GM12878 (cell line): ENCODE results near the gene PLCG2. TPM values are rescaled to one million over a fixed set of nuclear protein-coding genes. Genes with fewer than 3 reads are reported as not detected.
"Not testable (repeated sequence)": the region's sequence is repeated elsewhere in the genome, so short reads cannot be mapped to it uniquely, and the experiment has no call there.

ENCODE experiments used
- ATAC-seq: fragments of 200-7000 bp; cut with Tn5 transposase; 3 replicates; pipeline ENCODE4 v1.9.1; 2020; ENCODE audit warnings: mild to moderate bottlenecking, moderate library complexity
- BruUV-seq: library from RNA; stranded (reverse); fragments of 400-500 nt; replicated peaks from 2 replicates; lab custom pipeline; 2021; lab: Mats Ljungman, UMichigan
- CTCF ChIA-PET: fragments of 300-600 bp; sonication (Branson Sonifier 250); formaldehyde crosslinking; extraction: SDS; loops from one replicate; lab custom pipeline; 2021; ENCODE audit warnings: inconsistent platforms; lab: Yijun Ruan, JAX
- POLR2A ChIA-PET: fragments of 350-600 bp; formaldehyde crosslinking; extraction: SDS; loops from one replicate; lab custom pipeline; 2021; ENCODE audit warnings: inconsistent platforms; lab: Charles Lee
- RAD21 ChIA-PET: fragments of 300-600 bp; sonication (Branson Sonifier 250); formaldehyde crosslinking; loops from one replicate; lab custom pipeline; 2023; ENCODE audit warnings: antibody characterized with exemption; ENCODE audit not compliant: unreplicated experiment; lab: Charles Lee
- SMC1A ChIA-PET: fragments of 300-600 bp; sonication (Branson Sonifier 250); formaldehyde crosslinking; loops from one replicate; lab custom pipeline; 2023; ENCODE audit not compliant: unreplicated experiment, uncharacterized antibody; lab: Charles Lee
- DNase-seq: peaks from one replicate; pipeline ENCODE4 v3.0.0-alpha.2; 2011; ENCODE audit warnings: low read depth, low spot score
- FAIRE-seq: peaks from 3 replicates; lab custom pipeline; 2011; peaks lifted over from hg19 to GRCh38; lab: Jason Lieb, UNC
- H2AFZ ChIP-seq: 2 replicates; pipeline ENCODE4 v1.6.0; 2011; ENCODE audit warnings: low read depth, low read length, control low read depth; ENCODE audit not compliant: control insufficient read depth
- H3K27ac ChIP-seq: 2 replicates; pipeline ENCODE4 v1.5.1; 2011; ENCODE audit warnings: control low read depth; ENCODE audit not compliant: control insufficient read depth, insufficient read depth
- H3K27me3 ChIP-seq, 2 experiments: replicated peaks in 1 of 2; 2 replicates each; pipeline versions ENCODE4 v1.6.0 to v1.6.1; 2011; ENCODE audit warnings: low read length in 1 of 2; ENCODE audit not compliant: control insufficient read depth in 2 of 2, insufficient read depth in 2 of 2
- H3K36me3 ChIP-seq, 2 experiments: 2 replicates each; pipeline ENCODE4 v1.5.1; 2011; ENCODE audit warnings: low read length in 1 of 2; ENCODE audit not compliant: control insufficient read depth in 2 of 2, insufficient read depth in 2 of 2
- H3K4me1 ChIP-seq: 2 replicates; pipeline ENCODE4 v1.6.1; 2011; ENCODE audit warnings: mild to moderate bottlenecking, low read length, moderate library complexity, mixed read lengths; ENCODE audit not compliant: control insufficient read depth, insufficient read depth
- H3K4me2 ChIP-seq: 2 replicates; pipeline ENCODE4 v1.6.0; 2011; ENCODE audit warnings: control low read depth; ENCODE audit not compliant: control insufficient read depth, insufficient read depth
- H3K4me3 ChIP-seq: fragments of 200-600 bp; sonication (generic); 2 replicates; pipeline ENCODE4 v1.5.1; 2016
- H3K79me2 ChIP-seq: 2 replicates; pipeline ENCODE4 v1.6.0; 2011; ENCODE audit warnings: low read length; ENCODE audit not compliant: control insufficient read depth, insufficient read depth
- H3K9ac ChIP-seq: 2 replicates; pipeline ENCODE4 v1.8.0; 2011; ENCODE audit warnings: low read length, control low read depth, mixed read lengths; ENCODE audit not compliant: control insufficient read depth, insufficient read depth
- H3K9me3 ChIP-seq: replicated peaks from 3 replicates; pipeline ENCODE4 v1.5.1; 2011; ENCODE audit warnings: mild to moderate bottlenecking, low read length; ENCODE audit not compliant: control insufficient read depth, insufficient read depth
- H4K20me1 ChIP-seq: 2 replicates; pipeline ENCODE4 v1.6.0; 2011; ENCODE audit not compliant: control insufficient read depth, insufficient read depth
- BHLHE40 ChIP-seq, 2 experiments: fragments of 450-650 bp in 1 of 2; IDR thresholded peaks; 2 replicates each; pipeline ENCODE4 v1.6.1; 2011 to 2017; ENCODE audit warnings: low read depth in 2 of 2, borderline replicate concordance in 1 of 2, improper control_type of control experiment in 1 of 2, low read length in 1 of 2, mild to moderate bottlenecking in 1 of 2
- WGBS: methylation state at CpG from one replicate; pipeline ENCODE4 v1.1.6; 2016; ENCODE audit warnings: low lambda C conversion rate; ENCODE audit not compliant: insufficient replicate concordance, insufficient coverage; ENCODE audit errors: missing lambda C conversion rate; 5-methylcytosine and 5-hydroxymethylcytosine counted together
- in situ Hi-C: fragments of 300-500 bp; cut with MboI; formaldehyde crosslinking; loops from 9 replicates; pipeline ENCODE4 v1.14.3; 2018; ENCODE audit warnings: mixed read lengths
- intact Hi-C: fragments of 100-400 bp; cut with micrococcal nuclease; formaldehyde crosslinking; loops from one replicate; pipeline ENCODE4 v1.14.2; 2022; ENCODE audit not compliant: unreplicated experiment
- polyA plus RNA-seq, 11 experiments: library from polyadenylated mRNA; depleted of rRNA in 4 of 11; unstranded in 6 of 11; stranded (reverse) in 5 of 11; fragments of >200 nt; fragmentation: Nextera tagmentation in 4 of 11; fragmentation: Illumina TruSeq in 1 of 11; extraction: Ambion mirVana in 4 of 11; extraction: Trizol in 1 of 11; gene quantifications; 1 replicate in 1 of 11; 2 replicates in 10 of 11; pipeline versions ENCODE4 v1.2.1 to v1.2.3, GENCODE V29; 2011 to 2016; ENCODE audit warnings: inconsistent platforms in 2 of 11, missing spikeins in 2 of 11, low read depth in 1 of 11
- total RNA-seq, 4 experiments: library from RNA; depleted of rRNA in 3 of 4; stranded (reverse); fragments of >200 nt in 3 of 4; fragmentation: Illumina TruSeq in 1 of 4; extraction: Trizol in 1 of 4; gene quantifications; 2 replicates each; pipeline versions ENCODE4 v1.2.1 to v1.2.3, GENCODE V29; 2013 to 2021

PLCG2 gene
- total and polyA plus RNA-seq, 10 of the 15 experiments (the other 5 are each of a cell fraction or from before 2014, with no cell fraction given): 47.6 to 256 (median 149) TPM

DNA sequence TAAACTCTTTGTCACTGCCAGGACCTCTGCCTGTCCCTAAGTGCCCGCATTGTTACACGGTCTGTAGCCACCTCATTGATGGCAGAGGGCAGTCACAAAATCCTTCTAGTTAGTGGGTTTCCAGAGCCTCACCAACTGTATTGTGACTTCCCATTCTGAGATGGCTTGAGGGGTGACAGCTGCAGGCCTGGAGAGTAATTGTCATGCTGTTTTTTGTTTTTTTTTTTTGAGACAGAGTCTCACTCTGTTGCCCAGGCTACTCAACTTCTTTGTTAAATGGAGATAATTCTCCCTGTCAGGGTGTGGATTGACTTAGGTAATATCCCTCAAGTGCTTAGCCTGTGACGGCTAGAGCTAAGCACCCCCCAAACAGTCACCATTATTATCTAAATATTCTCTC lies 154.3 kb downstream of the PLCG2 start:
- H3K36me3 ChIP-seq: peaks cover 44 to 65% of the 10 kb centered on the region in 2 experiments
- in situ Hi-C loops (no loop called here), intact Hi-C loops (no loop called here)
- no peak for ATAC-seq
- no peak overlapping the region for H3K27ac ChIP-seq
- H3K9me3 ChIP-seq: no peaks in the 10 kb centered on the region
- ChIA-PET SMC1A (no interaction called here), RAD21 (no interaction called here)
- H4K20me1 ChIP-seq: no peaks in the 10 kb centered on the region
- no TSS peak for BruUV-seq
- no peak for TF ChIP-seq BHLHE40 (IDR thresholded peaks at IDR 0.05; ENCODE audit: borderline replicate concordance in 1 of 2, low read depth in 2 of 2, low read length in 1 of 2)
- TF ChIP-seq, all 136 proteins: peak for 0
- DNase-seq (no peak), FAIRE-seq (no peak)
- Histone ChIP-seq H3K9ac (no peak overlapping the region), H3K27me3 (no peaks in the 10 kb centered on the region), H2AFZ (no peak overlapping the region), H3K4me2 (no peak overlapping the region), H3K4me1 (no peaks in the 10 kb centered on the region), H3K4me3 (no peak overlapping the region), H3K79me2 (no peaks in the 10 kb centered on the region)
- WGBS: 100% methylated on average over 3 of the region's 3 CpGs
- POLR2A ChIA-PET: no interaction called here
- CTCF ChIA-PET: interaction anchor here (1.1 kb wide), 1 partner anchor 10 kb away, joined by 3 read pairs; no protein-coding TSS in a partner anchor

DNA sequence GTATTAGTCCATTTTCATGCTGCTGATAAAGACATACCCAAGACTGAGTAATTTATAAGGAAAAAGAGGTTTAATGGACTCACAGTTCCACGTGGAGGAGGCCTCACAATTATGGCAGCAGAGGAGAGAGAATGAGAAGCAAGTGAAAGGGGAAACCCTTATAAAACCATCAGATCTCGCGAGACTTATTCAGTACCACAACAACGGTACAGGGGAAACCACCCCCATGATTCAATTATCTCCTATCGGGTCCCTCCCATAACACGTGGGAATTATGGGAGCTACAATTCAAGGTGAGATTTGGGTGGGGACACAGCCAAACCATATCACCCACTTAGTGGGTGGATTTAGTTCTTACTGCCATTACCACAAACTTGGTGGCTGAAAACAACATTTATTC lies 155.6 kb downstream of the PLCG2 start:
- H3K4me2 ChIP-seq, DNase-seq, BruUV-seq, ATAC-seq, SMC1A ChIA-PET, POLR2A ChIA-PET, H2AFZ ChIP-seq, H3K27ac ChIP-seq, H3K9me3 ChIP-seq, in situ Hi-C loops, FAIRE-seq, H3K4me1 ChIP-seq, RAD21 ChIA-PET, H3K4me3 ChIP-seq, H4K20me1 ChIP-seq, H3K79me2 ChIP-seq, H3K27me3 ChIP-seq, H3K9ac ChIP-seq: not testable (repeated sequence)
- intact Hi-C loops: loop anchor here (5.0 kb wide), 1 partner anchor 298 kb away; no protein-coding TSS in a partner anchor
- H3K36me3 ChIP-seq: peaks cover 46 to 64% of the 10 kb centered on the region in 2 experiments
- 52% methylated on average over 6 of the region's 6 CpGs for WGBS
- CTCF ChIA-PET: interaction anchor here (0.6 kb wide), 1 partner anchor 1515 kb away, joined by 3 read pairs; no protein-coding TSS in a partner anchor
